Measurements from ENCODE around the gene EEF1E1.
"Not testable (repeated sequence)": the region's sequence is repeated elsewhere in the genome, so short reads cannot be mapped to it uniquely, and the experiment has no call there.

Gene EEF1E1

DNA sequence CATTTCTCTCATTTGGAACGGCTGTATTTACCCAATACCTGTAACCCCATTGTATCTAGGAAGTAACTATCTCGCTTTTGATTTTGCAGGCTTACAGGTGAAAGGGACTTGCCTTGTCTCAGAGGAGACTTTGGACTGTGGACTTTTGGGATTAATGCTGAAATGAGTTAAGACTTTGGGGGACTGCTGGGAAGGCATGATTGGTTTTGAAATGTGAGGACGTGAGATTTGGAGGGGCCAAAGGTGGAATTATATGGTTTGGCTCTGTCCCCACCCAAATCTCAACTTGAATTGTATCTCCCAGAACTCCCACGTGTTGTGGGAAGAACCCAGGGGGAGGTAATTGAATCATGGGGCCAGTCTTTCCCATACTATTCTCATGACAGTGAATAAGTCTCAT, 56.6 kb downstream of the EEF1E1 start:
- H3K23ac ChIP-seq (ENCODE audit: low read length in 2 of 2); H2BK12ac ChIP-seq (ENCODE audit: low read length in 2 of 2); H3K4ac ChIP-seq (ENCODE audit: low read depth in 1 of 2, low read length in 2 of 2); H2BK5ac ChIP-seq (ENCODE audit: low read depth, low read length, poor library complexity, severe bottlenecking); H3K9ac ChIP-seq (ENCODE audit: low read length); H3K27ac ChIP-seq (ENCODE audit: low read length, poor library complexity, severe bottlenecking); H2AK5ac ChIP-seq (ENCODE audit: low read length, severe bottlenecking); H3K18ac ChIP-seq (ENCODE audit: low read depth in 1 of 2, low read length in 2 of 2); H3K27me3 ChIP-seq (ENCODE audit: control insufficient read depth in 1 of 2, insufficient read depth in 1 of 2, low read length in 2 of 2); H3K14ac ChIP-seq (ENCODE audit: low read length in 2 of 2); H3K4me2 ChIP-seq (ENCODE audit: low read length, poor library complexity, severe bottlenecking); H2BK15ac ChIP-seq (ENCODE audit: low read depth, poor library complexity, severe bottlenecking); H3K36me3 ChIP-seq (ENCODE audit: control insufficient read depth in 1 of 2, insufficient read depth in 2 of 2, low read depth in 1 of 2, low read length in 2 of 2); H2BK120ac ChIP-seq (ENCODE audit: low read depth, low read length); H3K4me1 ChIP-seq (ENCODE audit: control insufficient read depth, insufficient read depth, low read depth, low read length); DNase-seq; H4K8ac ChIP-seq (ENCODE audit: low read length); H3K4me3 ChIP-seq (ENCODE audit: insufficient read depth in 1 of 2, low read depth in 1 of 2, low read length in 2 of 2); H3K9me3 ChIP-seq (ENCODE audit: control insufficient read depth, low read length); H2AFZ ChIP-seq (ENCODE audit: low read depth, low read length); H4K91ac ChIP-seq (ENCODE audit: low read length): not testable (repeated sequence)
- H3K79me1 ChIP-seq (replicated peaks; ENCODE audit: low read length, poor library complexity, severe bottlenecking), result peaks cover 18% of the 10 kb centered on the region
- 97% methylated on average over 3 of the region's 4 CpGs for WGBS

DNA sequence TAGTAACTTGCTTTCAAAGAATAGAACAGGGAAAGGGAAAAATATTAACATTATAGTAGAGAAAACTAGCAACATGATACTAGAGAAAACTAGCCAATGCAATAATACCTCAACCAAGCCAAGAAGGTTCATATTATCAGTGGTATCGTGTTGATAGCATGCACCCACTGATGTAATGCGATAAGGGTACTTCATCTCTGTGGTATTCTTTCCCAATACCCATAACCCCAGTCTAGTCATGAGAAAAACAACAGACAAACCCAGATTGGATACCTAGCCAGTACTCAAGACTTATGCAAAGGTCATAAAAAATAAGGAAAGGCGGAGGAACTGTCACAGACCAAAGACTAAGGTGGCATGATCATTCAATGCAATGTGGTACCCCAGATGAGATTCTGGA, 59.1 kb downstream of the EEF1E1 start:
- Histone ChIP-seq H3K4me1 (ENCODE audit: control insufficient read depth, insufficient read depth, low read depth, low read length) (no peaks in the 10 kb centered on the region), H2BK12ac (ENCODE audit: low read length in 2 of 2) (no peak overlapping the region), H2BK120ac (ENCODE audit: low read depth, low read length) (no peak overlapping the region), H3K27ac (ENCODE audit: low read length, poor library complexity, severe bottlenecking) (no peak overlapping the region), H3K14ac (ENCODE audit: low read length in 2 of 2) (no peak overlapping the region), H3K4me3 (ENCODE audit: insufficient read depth in 1 of 2, low read depth in 1 of 2, low read length in 2 of 2) (no peak overlapping the region), H4K8ac (ENCODE audit: low read length) (no peak overlapping the region), H3K36me3 (ENCODE audit: control insufficient read depth in 1 of 2, insufficient read depth in 2 of 2, low read depth in 1 of 2, low read length in 2 of 2) (peaks cover 3 to 19% of the 10 kb centered on the region in 2 experiments), H3K79me1 (replicated peaks; ENCODE audit: low read length, poor library complexity, severe bottlenecking) (peaks cover 13% of the 10 kb centered on the region), H2BK15ac (ENCODE audit: low read depth, poor library complexity, severe bottlenecking) (no peak overlapping the region), H3K23ac (ENCODE audit: low read length in 2 of 2) (no peak overlapping the region), H3K4ac (ENCODE audit: low read depth in 1 of 2, low read length in 2 of 2) (no peak overlapping the region), H3K4me2 (ENCODE audit: low read length, poor library complexity, severe bottlenecking) (no peak overlapping the region), H3K9ac (ENCODE audit: low read length) (no peak overlapping the region), H3K9me3 (ENCODE audit: control insufficient read depth, low read length) (no peaks in the 10 kb centered on the region), H3K18ac (ENCODE audit: low read depth in 1 of 2, low read length in 2 of 2) (no peak overlapping the region), H3K27me3 (ENCODE audit: control insufficient read depth in 1 of 2, insufficient read depth in 1 of 2, low read length in 2 of 2) (no peaks in the 10 kb centered on the region), H2BK5ac (ENCODE audit: low read depth, low read length, poor library complexity, severe bottlenecking) (no peak overlapping the region), H4K91ac (ENCODE audit: low read length) (no peak overlapping the region), H2AFZ (ENCODE audit: low read depth, low read length) (no peak overlapping the region), H2AK5ac (ENCODE audit: low read length, severe bottlenecking) (no peak overlapping the region)
- WGBS, result 82% methylated on average over 3 of the region's 3 CpGs
- DNase-seq, result no peak

DNA sequence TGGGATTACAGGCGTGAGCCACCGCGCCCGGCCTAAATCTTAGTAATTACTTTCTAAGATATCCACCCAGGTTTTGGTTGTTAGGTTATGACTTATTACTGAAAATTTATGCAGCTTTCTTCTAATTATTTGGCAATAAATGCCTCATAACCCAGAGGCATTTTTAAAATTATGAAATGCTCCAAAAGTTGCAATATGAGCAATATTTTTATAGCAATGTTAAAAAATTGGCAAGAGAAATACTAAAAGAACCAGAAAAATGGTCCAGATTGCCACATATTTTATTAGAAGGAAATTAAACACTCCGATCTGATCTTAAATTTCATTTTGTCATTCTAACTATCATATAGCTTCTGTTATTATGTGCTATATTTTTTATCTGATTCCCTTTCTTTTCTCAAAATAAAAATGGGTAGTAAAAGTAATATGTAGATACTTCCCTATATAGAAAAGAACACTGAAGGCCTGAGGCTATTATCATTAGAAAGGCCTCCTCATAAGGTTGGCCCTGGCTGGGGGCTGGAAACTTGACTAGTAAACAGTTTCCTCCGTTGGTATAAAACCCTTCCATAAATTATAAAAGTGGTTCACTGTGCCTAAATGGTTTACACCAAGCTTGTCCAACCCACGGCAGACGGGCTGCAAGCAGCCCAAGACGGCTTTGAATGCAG, 60.3 kb downstream of the EEF1E1 start:
- no peaks in the 10 kb centered on the region for H3K4me1 ChIP-seq (ENCODE audit: control insufficient read depth, insufficient read depth, low read depth, low read length)
- 100% methylated on average over 1 of the region's 9 CpGs for WGBS
- H2AK5ac ChIP-seq (ENCODE audit: low read length, severe bottlenecking), result no peak overlapping the region
- no peak overlapping the region for H3K9ac ChIP-seq (ENCODE audit: low read length)
- no peak overlapping the region for H3K14ac ChIP-seq (ENCODE audit: low read length in 2 of 2)
- no peak overlapping the region for H2AFZ ChIP-seq (ENCODE audit: low read depth, low read length)
- H3K9me3 ChIP-seq (ENCODE audit: control insufficient read depth, low read length), result no peaks in the 10 kb centered on the region
- H2BK5ac ChIP-seq (ENCODE audit: low read depth, low read length, poor library complexity, severe bottlenecking), result no peak overlapping the region
- no peak overlapping the region for H3K23ac ChIP-seq (ENCODE audit: low read length in 2 of 2)
- no peak for DNase-seq
- no peak overlapping the region for H3K4ac ChIP-seq (ENCODE audit: low read depth in 1 of 2, low read length in 2 of 2)
- no peak overlapping the region for H4K91ac ChIP-seq (ENCODE audit: low read length)
- H3K4me3 ChIP-seq (ENCODE audit: insufficient read depth in 1 of 2, low read depth in 1 of 2, low read length in 2 of 2), result no peak overlapping the region
- H3K79me1 ChIP-seq (replicated peaks; ENCODE audit: low read length, poor library complexity, severe bottlenecking), result peaks cover 13% of the 10 kb centered on the region
- peaks cover 3 to 19% of the 10 kb centered on the region in 2 experiments for H3K36me3 ChIP-seq (ENCODE audit: control insufficient read depth in 1 of 2, insufficient read depth in 2 of 2, low read depth in 1 of 2, low read length in 2 of 2)
- H2BK120ac ChIP-seq (ENCODE audit: low read depth, low read length), result no peak overlapping the region
- H3K4me2 ChIP-seq (ENCODE audit: low read length, poor library complexity, severe bottlenecking), result no peak overlapping the region
- H4K8ac ChIP-seq (ENCODE audit: low read length), result no peak overlapping the region
- no peaks in the 10 kb centered on the region for H3K27me3 ChIP-seq (ENCODE audit: control insufficient read depth in 1 of 2, insufficient read depth in 1 of 2, low read length in 2 of 2)
- H3K18ac ChIP-seq (ENCODE audit: low read depth in 1 of 2, low read length in 2 of 2), result no peak overlapping the region
- H2BK15ac ChIP-seq (ENCODE audit: low read depth, poor library complexity, severe bottlenecking), result no peak overlapping the region
- H3K27ac ChIP-seq (ENCODE audit: low read length, poor library complexity, severe bottlenecking), result no peak overlapping the region
- H2BK12ac ChIP-seq (ENCODE audit: low read length in 2 of 2), result no peak overlapping the region

DNA sequence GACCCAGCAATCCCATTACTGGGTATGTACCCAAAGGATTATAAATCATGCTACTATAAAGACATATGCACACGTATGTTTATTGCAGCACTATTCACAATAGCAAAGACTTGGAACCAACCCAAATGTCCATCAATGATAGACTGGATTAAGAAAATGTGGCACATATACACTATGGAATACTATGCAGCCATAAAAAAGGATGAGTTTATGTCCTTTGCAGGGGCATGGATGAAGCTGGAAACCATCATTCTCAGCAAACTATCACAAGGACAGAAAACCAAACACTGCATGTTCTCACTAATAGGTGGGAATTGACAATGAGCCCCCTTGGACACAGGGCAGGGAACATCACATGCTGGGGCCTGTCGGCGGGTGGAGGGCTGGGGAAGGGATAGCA, 68.2 kb downstream of the EEF1E1 start:
- H3K9ac ChIP-seq (ENCODE audit: low read length); H3K4me1 ChIP-seq (ENCODE audit: control insufficient read depth, insufficient read depth, low read depth, low read length); H2AK5ac ChIP-seq (ENCODE audit: low read length, severe bottlenecking); H3K4me2 ChIP-seq (ENCODE audit: low read length, poor library complexity, severe bottlenecking); H2BK5ac ChIP-seq (ENCODE audit: low read depth, low read length, poor library complexity, severe bottlenecking); H3K27ac ChIP-seq (ENCODE audit: low read length, poor library complexity, severe bottlenecking); H3K18ac ChIP-seq (ENCODE audit: low read depth in 1 of 2, low read length in 2 of 2); H3K36me3 ChIP-seq (ENCODE audit: control insufficient read depth in 1 of 2, insufficient read depth in 2 of 2, low read depth in 1 of 2, low read length in 2 of 2); H2BK15ac ChIP-seq (ENCODE audit: low read depth, poor library complexity, severe bottlenecking); DNase-seq; H3K27me3 ChIP-seq (ENCODE audit: control insufficient read depth in 1 of 2, insufficient read depth in 1 of 2, low read length in 2 of 2); H3K4ac ChIP-seq (ENCODE audit: low read depth in 1 of 2, low read length in 2 of 2); H2AFZ ChIP-seq (ENCODE audit: low read depth, low read length); H3K4me3 ChIP-seq (ENCODE audit: insufficient read depth in 1 of 2, low read depth in 1 of 2, low read length in 2 of 2); H4K8ac ChIP-seq (ENCODE audit: low read length); H4K91ac ChIP-seq (ENCODE audit: low read length); H3K9me3 ChIP-seq (ENCODE audit: control insufficient read depth, low read length); H3K23ac ChIP-seq (ENCODE audit: low read length in 2 of 2); H2BK120ac ChIP-seq (ENCODE audit: low read depth, low read length); H2BK12ac ChIP-seq (ENCODE audit: low read length in 2 of 2); H3K14ac ChIP-seq (ENCODE audit: low read length in 2 of 2): not testable (repeated sequence)
- 100% methylated on average over 2 of the region's 3 CpGs for WGBS
- peaks cover 10% of the 10 kb centered on the region for H3K79me1 ChIP-seq (replicated peaks; ENCODE audit: low read length, poor library complexity, severe bottlenecking)
